GM19438 (cell line): ENCODE data around the gene PLG.
"Not testable (repeated sequence)": the region's sequence is repeated elsewhere in the genome, so short reads cannot be mapped to it uniquely, and the experiment has no call there.

Source experiments
- ATAC-seq: cut with Tn5 transposase; IDR thresholded peaks from one replicate; pipeline ENCODE4 v1.9.1; 2021; ENCODE audit warnings: low read depth; ENCODE audit not compliant: unreplicated experiment

Gene PLG

DNA sequence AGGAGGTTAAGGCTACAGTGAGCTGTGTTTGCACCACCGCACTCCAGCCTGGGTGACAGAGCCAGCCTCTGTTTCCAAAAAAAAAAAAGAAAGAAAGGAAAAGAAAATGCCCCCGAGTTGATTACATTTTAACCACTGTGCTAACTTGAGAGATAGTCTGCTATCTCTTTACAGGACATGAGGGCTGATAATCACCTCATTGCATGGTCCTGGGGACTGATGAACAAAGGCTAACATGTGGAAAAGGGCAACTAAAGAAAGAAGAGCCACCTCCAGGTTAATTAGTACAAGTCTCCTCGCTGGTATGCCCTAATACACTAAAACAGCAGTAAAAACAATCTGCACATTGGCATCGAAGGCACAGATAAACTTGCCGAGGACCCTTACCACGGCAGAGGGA, 4.2 kb upstream of the PLG start:
- ATAC-seq: no peak

DNA sequence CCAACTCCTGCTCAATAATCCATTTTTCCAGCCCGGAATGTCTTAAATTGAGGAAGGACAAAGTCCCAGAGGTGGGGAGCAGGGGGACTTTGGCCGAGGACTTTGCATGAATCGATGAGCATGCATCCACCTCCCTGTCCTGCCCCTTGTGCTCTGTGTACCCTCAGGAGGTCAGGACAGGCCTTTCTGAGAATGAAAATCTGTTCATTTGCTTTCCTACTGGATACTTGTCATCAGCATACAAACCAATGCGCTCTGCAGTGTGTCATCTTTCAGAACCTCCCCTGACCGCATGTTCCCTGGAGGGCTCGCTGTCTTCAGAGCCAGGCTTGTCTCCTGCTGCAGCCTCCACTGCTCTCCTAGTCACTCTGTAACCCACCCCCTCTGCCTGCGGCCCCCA, 2.6 kb downstream of the PLG start:
- not testable (repeated sequence) for ATAC-seq

DNA sequence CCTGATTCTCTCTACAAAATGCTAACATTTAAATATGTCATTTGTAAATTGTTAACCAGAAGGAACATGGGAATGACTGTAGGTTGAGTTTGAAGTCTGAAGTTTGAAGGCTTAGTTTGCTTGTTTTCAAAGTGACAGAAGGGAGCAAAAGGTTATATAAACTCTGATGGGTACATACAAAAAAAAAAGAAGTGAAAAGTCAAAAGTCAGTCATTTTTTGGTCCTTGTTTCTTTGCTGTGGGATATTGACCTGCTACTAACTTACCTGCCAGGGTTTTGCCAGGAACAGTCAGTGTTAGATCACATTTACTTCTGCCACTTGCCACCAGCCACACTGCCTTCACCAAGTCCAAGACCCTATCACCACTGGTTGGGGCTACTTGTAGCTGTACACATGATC, 6.9 kb downstream of the PLG start:
- not testable (repeated sequence) for ATAC-seq

DNA sequence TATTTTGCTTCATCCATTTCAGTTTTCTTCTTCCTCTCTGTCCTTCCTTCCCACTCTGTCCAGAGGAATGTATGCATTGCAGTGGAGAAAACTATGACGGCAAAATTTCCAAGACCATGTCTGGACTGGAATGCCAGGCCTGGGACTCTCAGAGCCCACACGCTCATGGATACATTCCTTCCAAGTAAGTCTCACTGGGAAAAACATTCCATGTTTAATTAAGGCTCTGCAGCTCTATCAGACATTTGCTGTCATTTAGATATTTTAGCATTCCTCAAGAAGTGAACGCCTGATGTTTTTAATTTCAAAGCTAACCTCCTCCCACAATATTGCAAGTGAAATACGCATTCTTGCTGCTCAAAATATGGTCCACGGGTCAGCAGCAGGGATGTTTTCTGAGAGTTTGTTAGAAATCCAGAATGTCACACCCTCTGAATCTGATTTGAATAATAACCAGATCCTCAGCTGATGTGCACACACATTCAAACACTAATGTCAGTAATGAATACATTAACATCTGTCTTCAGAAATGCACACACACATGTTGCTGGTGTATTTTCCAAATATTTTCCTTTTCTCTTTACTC, 12.8 kb downstream of the PLG start:
- ATAC-seq: no peak

DNA sequence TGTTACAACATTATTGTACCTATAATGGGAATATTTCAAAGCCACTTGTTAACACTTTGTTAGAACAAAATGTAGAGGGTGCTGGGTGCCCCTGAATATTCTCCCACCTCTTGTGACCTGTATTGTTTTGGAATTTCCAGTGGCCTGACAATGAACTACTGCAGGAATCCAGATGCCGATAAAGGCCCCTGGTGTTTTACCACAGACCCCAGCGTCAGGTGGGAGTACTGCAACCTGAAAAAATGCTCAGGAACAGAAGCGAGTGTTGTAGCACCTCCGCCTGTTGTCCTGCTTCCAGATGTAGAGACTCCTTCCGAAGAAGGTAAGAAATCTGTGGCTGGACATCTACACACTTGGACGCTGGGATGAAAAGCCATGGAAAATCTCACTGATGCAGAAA, 28.9 kb downstream of the PLG start:
- peak; percentile 37 for ATAC-seq

DNA sequence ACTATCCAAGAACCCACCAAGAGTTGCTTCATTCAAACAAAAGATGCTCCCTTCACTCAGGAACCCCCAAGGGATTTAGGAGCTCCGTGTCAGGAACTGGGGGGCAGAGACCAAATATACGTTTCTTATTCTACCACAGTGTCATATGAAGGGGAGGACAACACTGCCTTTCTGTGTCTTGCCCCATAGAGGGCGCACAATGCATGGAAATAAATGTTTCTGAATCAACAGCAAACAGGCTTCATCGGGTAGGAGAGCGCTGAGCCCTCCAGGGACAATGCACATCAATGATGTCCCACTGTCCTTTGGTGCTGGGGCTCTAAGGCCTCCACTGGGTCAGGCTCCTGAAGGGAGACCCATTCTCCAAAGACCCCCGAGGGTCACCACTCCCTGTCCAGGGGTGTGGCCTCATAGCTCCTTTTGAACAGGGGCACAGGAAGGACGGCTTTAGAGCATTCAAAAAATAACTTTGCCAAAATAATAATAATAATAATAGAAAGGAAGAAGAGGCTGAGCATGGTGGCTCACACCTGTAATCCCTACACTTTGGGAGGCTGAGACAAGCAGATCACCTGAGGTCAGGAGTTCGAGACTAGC, 31.1 kb downstream of the PLG start:
- ATAC-seq: peak; percentile 71

DNA sequence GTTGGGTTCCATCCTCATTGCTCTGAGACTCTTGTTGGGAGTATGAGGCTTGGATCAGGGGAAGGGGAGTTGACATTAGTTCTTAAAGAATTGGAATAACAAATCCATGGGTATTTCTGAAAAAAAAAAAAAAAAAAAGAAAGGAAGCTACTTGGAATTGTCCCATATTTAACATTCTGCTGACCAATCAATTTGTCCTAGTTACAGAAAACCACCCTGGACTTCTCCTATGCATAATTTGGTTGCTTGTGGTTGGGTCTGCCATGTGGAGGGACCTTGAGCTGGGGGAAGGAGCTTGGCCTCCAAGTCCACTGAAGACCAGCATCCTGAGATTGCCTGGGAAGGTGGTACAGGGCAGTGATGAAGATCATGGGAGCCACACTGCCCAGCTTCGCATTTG, 32.6 kb downstream of the PLG start:
- ATAC-seq: no peak

DNA sequence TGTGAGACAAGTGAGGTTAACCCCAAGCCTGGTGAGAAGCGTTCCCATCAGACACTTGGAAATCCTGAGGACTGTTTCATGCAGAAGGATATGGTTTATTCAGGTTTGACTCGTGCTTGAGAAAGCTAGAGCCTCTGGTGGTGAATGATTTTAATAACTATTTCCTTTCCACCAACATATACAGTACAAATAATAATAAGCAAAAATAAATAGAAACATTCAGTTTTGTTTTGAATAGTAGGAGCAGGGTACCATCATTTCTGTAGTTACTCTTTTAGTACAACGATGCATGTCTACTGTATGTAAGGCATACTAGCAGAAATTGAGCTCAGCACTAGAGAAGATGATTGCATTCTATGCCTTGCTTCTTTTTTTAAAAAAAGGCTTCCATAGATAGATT, 33.5 kb downstream of the PLG start:
- ATAC-seq: peak; percentile 55

DNA sequence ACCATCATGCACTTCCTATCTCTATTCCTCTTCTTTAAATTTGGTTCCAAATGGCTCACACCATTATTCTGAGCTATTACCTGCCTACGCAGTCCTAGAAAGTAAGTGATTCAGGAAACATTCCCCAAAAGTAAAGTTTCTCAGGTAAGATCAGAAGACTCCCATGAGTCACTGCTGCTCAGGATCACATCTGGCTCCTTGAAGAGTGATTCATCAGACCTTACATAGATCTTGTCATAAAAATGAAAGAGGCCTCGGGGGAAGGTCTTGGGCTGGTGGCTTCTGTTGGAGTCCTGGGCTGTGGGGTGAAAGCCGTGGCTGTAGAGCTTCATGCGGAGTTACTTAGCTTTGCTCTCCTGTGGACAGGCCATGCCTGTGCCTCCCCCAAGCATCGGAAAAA, 35.9 kb downstream of the PLG start:
- no peak for ATAC-seq

DNA sequence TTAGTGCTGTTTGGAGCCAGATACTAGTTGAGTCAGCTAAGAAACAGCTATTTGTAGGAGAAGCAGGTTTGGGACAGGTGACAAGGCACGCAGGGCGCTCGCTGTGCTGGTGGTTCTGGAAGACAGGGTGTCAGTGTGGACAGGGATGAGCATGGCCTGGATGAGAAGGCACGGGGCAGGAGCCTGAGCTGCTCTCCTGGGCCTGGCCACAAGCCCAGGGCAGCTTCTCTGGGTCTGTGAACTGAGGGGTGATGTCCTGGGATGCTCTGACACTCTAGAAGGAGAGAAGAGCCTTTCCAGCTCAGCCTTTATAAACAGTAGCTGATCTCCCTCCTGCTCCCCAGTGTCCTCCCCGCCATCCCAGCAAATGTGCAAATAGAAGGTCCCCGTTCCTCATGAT, 37.9 kb downstream of the PLG start:
- ATAC-seq: no peak

DNA sequence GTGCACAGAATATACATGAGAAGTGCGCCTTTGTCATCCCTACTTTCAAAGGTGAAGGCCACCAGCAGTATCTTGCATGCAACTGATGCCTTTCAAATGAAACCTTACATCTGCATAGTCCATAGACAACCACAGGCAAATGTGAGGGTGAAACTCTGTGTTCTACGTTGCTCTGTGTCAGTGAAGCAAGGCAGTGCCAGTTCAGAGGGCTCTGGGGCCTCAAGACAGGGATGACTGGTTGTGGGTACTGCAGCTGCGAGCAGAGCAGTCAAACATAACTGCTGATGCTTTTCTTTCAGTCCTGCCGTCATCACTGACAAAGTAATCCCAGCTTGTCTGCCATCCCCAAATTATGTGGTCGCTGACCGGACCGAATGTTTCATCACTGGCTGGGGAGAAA, 39.0 kb downstream of the PLG start:
- ATAC-seq: peak; percentile 95

DNA sequence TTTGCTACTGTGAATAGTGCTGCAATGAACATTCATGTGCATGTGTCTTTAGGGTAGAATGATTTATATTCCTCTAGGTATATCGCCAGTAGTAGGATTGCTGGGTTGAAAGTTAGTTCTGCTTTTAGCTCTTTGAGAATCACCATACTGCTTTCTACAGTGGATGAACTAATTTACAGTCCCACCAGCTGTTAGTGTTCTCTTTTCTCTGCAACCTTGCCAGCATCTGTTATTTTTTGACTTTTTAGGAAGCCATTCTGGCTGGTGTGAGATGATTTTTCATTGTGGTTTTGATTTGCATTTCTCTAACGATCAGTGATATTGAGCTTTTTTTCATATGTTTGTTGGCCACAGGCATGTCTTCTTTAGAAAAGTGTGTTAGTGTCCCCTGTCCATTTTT, 40.0 kb downstream of the PLG start:
- peak; percentile 55 for ATAC-seq

DNA sequence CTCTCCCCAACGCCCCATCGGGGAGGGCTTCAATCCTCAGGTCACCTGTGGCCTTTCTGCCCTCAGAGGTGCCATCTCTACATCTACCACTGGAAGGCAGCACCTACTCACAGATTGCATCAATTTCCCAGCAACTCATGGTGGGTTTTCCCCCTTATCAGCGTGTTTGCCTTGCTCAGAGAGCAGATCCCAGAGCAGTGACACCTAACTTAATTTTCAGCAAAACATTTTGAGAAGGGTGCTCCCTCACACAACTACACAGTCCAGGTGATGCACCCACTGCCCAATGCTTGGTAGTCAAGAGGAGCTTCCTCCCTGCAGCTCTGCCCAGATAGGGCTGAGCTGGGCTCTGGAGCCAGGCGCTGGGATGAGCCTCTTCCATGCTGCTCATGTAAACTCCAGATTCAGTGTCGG, 48.2 kb downstream of the PLG start:
- ATAC-seq: peak; percentile 92

DNA sequence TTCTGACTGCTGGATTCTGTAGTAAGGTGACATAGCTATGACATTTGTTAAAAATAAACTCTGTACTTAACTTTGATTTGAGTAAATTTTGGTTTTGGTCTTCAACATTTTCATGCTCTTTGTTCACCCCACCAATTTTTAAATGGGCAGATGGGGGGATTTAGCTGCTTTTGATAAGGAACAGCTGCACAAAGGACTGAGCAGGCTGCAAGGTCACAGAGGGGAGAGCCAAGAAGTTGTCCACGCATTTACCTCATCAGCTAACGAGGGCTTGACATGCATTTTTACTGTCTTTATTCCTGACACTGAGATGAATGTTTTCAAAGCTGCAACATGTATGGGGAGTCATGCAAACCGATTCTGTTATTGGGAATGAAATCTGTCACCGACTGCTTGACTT, 51.2 kb downstream of the PLG start:
- not testable (repeated sequence) for ATAC-seq

DNA sequence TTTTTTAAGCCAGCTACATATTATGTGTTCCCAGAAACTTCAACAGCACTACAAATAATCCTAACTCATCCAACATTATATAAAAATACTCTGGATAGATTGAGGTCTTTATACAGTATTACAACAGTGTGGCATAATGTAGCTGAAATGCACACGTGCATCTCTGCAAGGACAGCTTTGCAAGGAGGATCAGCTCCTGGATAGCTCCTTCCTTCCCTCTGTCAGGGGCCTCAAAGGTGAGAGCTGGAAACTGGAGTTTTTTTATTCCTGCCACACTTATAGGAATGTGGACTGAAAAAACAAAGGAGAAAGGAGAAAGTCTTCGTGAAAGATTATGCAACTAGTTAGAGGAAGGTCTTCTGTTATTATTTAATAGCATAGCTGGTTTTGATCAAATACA, 53.1 kb downstream of the PLG start:
- ATAC-seq: no peak

DNA sequence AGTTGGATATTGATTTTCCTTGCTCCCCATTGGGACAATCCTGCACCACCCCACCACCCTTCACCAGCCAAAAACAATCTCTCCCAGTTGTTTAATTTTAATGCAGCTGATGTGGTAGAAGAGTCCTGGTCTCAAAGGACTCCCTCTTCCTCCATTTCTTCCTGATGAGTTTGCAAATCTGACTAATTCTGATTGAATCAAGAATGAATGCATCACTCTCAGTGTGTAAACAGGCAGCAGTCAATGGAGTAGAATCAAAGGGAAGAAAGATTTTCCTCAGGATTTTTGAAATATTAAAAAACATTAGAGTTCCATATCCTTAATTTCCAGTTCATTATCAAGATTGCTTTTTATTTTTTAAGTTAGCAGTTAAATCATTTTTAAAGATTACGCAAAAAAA, 54.0 kb downstream of the PLG start:
- ATAC-seq: no peak

DNA sequence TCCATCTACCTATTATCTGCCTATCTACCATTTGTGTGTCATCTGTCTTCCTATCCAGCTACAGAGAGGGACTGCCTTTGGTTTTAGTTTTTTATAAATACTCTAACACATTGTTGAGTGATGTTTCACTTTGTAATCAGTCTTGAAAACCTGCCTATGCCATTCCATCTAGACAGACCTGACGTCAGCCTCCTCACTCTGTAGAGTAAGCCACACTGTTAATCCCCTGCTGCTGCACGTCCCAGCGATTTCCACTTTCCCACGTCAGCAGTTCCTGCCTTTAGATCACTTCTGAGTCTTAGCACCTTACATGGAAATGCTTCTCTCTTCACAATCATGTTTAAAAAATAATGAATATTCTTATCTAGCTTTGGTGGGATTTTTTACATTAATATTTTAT, 54.8 kb downstream of the PLG start:
- ATAC-seq: no peak

DNA sequence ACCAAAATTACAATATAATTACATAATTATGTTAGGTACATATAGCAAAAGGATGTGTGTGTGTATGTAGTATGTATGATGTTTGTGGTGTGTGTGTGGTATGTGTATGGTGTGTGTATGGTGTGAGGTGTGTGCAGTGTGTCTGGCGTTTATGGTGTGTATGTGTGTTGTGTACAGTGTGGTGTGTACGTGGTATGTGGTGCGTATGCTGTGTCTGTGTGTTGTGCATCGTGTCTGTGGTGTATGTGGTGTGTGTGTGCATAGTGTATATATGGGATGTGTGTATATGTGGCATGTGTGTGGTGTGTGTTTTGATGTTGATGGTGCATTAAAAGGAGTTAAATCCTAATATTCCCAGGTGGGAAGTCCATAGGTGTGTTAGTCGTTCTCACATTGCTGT, 62.8 kb downstream of the PLG start:
- no peak for ATAC-seq

DNA sequence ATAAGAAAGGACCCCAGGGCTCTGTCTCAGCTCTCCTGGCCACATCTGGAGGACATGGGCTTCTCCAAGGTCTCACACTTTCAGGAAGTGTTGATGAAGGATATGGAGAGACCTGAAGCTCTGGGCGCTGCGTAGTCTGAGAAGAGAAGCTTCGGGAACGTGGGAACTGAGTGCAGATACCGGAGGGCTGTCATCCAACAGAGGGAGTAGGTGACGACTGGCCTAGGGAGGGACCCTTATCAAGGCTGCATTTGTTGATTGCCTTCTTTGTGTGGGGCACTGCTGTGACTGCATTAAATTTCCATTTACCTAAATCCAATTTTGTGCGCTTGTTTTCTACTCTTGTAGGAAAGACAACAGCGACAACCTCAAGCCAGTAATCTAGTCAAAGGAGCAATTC, 63.4 kb downstream of the PLG start:
- no peak for ATAC-seq

DNA sequence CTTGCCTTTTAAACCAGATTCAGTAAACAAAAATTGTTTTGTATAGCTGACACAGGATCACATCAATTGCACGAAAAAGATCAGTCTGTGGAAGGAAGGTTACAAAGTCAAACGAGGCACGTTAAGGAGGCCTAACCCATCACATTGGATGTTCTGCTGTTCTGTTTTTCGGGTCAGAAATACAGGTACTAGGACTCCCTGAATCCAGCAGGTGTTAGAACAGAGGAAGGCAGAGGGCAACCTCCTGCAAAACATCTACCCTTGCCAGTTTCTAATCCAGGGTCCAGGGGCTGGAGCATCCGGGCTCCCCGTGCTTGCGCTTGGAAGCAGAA, 64.6 kb downstream of the PLG start:
- ATAC-seq: no peak

DNA sequence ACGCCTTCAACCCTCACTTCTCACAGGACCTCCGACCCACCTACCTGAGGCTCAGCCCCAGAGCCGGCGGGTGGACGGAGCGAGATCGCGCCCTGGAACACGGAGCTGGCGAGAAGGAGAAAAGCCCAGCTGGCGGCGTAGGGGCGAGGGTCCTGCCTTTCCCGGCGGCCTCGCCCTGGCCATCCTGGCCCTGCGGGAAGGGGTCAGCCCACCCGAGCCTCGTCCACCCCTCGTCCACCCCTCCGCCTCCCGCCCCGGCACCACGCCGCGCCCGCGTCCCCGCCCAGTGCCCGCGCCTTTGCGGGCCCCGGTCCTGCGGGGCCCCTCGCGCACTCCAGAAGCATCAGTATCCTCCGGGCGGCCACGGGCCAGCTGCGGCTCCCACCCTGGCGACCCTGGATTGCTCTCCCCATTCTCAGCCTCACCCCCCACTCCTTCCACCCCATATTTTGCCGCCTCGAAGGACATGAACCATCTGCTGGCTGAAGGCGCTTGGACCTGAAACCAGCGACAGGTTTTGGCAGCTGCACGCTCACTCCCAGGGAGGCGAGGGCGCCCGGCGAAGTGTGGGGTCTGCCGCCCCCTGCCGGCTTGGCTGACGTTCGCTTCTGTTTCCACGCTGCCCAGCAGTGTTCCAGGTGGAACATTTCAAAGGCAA, 65.1 kb downstream of the PLG start:
- peak; percentile 93 for ATAC-seq

DNA sequence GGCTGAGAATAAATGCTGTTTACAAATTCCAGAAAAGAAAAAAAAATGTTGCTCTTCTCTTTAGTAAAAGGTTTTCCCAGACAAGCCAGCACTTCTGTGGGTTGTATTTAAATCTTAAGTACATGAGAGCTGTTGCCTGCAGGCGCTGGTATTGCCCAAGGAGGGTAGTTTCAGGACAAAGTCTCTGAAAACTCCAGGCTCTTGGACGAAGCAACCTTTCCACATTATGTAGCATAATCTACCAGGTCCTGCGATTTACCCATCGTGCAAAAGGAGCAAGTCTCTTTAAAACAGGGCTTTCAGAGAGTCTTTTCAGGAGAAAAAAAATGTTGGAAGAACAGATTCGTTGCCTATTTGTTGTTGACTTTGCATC, 65.6 kb downstream of the PLG start:
- no peak for ATAC-seq

DNA sequence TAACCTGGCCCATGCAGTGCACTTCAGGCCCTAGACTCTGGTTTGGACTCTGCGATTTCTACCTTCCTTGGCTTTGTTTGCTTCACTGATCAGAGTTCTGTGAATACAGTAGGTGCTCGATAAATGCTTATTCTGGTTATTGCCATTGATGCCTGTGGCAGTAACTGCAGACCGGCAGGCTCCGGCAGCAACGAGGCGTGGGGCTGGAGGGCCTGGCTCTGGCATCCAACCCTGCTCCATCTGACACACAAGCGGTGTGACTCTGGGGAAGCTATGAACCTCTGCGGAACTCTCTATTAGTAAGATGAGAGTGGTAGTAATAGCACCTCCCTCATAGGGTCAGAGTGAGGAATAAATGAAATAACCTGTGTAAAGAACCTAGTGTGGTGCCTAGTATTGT, 66.1 kb downstream of the PLG start:
- ATAC-seq: no peak
